HG03280 (cell line): ENCODE data around the gene NCCRP1.
"Not testable (repeated sequence)": the region's sequence is repeated elsewhere in the genome, so short reads cannot be mapped to it uniquely, and the experiment has no call there.

Source experiments
- ATAC-seq: cut with Tn5 transposase; IDR thresholded peaks from one replicate; pipeline ENCODE4 v1.9.1; 2021; ENCODE audit warnings: mild to moderate bottlenecking, moderate library complexity; ENCODE audit not compliant: unreplicated experiment

NCCRP1 gene

DNA sequence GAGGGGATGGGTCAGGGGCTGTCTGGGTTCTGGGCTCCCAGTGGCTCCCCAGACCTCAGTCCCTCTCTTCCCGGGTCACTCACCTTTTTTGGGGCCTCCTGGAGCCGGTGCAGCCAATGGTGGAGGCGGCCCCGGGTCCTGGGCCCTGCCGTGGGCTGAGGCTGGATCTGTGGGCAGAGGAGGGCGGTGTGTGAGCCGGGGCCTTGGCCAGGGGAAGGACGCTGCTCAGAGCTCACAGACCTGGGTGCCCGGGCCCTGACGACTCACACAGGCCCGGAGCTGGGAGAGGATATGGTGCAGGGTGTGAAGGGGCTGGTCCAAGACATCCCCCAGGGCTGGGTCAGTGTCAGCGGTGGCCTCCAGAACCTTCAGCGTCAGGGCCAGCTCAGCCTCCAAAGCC is 47.0 kb downstream of the NCCRP1 start:
- not testable (repeated sequence) for ATAC-seq

DNA sequence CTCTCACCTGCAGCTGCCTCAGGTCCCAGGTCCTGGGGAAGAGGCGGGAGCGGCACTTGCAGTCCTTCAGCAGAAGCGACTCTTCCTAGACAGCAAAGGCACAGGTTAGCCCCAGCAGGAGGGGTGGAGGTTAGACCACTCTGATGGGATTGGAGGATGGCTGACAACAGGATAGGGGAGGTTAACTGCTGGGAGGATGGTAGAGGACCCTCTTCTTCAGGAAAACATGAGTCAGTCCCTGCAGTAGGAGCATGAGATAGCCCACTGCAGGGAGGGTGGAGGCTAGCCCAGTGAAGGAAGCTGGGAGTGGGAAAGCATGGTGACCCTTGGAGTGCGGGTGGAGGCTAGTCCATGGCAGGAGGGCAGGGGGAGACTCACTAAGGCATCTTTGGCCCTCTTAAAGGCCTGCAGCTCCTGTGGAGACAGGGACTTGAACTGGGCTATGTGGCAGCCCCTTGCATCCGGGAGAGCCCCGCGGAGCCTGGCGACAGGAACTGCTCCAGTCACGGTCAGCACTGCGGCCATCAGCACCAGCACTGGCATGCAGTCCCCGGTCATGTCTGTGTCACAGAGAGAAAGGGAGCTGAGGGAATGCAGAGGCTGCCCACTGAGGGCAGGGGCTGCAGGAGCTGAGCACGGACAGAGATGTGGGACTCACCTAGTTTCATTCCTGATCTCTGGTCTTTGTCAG is 47.8 kb downstream of the NCCRP1 start, which contains the start of gene IFNL3:
TSS of gene IFNL3 (minus strand) at position 597 of the 691 bp plus-strand sequence. CDS start at position 558, 39 bp downstream.
- not testable (repeated sequence) for ATAC-seq

DNA sequence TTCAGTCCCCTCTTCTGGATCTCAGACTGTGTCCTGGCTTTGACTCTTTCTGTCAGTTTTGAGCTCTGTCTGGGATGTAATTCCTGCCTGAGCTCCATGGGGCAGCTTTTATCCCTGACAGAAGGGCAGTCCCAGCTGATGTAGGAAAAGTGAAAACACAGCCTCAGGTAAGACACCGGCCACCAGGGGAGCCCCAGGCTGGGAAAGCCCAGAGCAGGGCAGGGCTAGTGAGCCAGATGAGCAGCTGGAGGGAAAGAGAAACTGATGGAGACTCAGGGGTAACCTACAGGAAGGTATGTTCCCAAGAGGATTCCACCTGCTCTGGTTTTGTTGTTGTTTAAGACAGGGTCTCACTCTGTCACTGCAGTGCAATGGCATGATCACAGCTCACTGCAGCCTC is 48.4 kb downstream of the NCCRP1 start:
- not testable (repeated sequence) for ATAC-seq

DNA sequence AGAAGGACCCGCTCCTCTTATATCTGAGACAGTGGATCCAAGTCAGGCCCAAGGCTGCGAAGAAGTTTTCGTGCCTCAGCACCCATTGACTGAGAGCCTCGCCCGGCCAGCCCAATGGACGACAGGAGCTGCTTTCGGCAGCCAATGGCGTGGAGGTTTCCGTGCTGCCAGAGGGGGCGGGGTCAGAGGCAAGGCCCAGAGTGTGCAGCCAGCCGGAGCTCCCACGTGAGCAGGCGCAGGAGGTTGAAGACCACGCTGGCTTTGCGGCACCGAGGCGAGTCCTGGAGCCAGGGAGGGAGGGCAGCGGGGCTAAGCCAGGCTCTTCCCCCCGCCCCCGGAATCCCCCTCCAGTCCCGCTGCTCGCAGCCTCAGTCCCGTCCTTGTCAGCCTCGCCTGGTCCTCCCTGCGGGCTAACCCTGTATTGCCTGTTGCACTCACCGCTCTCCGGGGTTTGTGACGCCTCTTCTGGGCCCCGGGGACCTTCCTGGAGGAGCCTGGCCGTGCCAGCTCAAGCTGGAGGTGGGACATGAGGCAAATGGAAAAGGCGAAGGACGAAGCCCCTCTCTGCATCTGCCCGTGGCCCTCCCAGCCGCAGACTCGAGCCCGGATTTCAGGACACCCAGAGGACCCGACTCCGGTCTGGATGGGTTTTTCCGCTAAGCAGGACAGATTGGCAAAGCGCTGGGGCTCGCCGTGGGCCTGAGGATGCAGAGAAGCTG is 50.3 kb downstream of the NCCRP1 start:
- no peak for ATAC-seq

DNA sequence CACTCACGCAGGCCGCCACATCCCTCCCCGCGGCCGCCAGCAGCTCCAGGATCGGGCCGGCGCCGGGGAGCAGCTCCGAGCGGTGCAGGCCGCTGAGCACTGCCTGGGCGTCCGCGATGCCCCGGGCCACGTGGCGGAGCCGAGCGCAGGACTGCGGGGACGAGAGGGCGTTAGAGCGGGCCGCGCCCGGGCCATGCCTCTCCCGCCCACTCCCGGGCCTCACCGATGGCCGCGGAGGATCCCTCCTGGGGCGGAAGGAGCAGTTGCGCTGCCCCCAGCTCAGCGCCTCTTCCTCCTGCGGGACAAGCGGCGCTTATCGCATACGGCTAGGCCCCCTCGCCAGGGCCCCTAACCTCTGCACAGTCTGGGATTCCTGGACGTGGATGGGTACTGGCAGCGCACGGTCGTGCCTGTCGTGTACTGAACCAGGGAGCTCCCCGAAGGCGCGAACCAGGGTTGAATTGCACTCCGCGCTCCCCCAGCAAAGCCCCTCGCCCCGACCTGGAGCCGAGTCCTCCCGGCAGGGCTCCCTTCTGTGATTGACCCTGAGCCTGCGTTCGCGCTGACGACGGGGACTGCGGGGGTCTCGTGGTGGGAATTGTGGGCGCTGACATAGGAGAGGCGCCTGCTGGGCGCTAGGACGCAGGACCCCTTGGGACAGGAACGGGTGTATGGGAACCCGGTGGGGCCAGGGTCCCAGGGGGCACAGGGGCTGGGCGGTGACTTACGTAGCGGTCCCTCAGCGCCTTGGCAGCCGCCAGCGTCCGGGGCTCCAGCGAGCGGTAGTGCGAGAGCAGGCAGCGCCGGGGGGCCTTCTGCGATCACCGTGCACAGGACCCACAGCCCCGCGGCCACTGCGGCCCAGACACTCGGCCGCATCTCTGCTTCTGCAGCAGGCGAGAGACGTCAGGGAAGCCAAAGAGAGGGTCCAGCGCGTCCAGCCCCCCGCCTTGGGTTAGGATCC is 51.2 kb downstream of the NCCRP1 start:
- no peak for ATAC-seq

DNA sequence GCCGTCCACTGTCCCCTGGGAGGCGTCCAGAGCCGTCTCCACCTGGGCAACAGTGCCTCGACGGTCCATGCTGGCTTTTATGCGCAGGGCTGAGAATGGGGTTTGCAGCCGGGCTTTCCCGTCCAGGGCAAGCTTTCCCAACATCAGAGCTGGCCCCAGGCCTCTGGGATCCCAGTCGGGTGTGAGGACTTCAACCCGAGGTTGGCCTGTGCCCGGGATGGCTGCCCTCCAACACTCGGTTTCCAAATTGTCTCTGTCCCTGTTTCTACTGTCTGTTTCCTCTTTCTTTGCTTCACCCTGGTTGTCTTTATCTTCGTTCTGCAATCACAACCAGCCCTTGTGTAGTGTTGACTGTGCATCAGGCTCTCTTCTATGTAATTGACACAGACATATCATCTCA is 52.0 kb downstream of the NCCRP1 start, which contains the start of gene IFNL4:
TSS of gene IFNL4 (minus strand) at position 51 of the 400 bp plus-strand sequence.
- no peak for ATAC-seq

DNA sequence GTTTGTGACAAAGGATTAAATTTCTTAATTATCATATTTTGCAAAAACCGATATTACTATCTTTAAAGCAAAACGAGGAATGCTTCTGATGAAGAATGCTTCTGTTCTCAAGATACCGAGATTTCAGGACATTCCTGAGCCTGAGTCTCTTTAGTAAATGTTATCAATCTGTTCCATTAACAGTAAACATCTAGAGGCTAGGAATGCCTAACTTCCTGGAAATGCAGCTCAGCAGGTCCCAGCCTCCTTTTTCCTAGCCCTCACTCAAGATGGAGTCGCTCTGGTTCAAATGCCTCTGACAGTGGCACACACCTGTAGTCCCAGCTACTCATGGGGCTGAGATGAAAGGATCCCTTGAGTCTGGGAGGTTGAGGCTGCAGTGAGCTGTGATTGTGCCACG is 54.3 kb downstream of the NCCRP1 start:
- ATAC-seq, result no peak
